Left hindlimb (tissue), 1 donor: ENCODE results near the gene RIC3.
"Not testable (repeated sequence)": the region's sequence is repeated elsewhere in the genome, so short reads cannot be mapped to it uniquely, and the experiment has no call there.

Experiments used
- DNase-seq: peaks from one replicate; pipeline ENCODE4 v3.0.0-alpha.2; 2018

The RIC3 gene

GRCh38 chr11:8186429-8186828, 17.6 kb upstream of the RIC3 start:
- DNase-seq, result no peak

DNA sequence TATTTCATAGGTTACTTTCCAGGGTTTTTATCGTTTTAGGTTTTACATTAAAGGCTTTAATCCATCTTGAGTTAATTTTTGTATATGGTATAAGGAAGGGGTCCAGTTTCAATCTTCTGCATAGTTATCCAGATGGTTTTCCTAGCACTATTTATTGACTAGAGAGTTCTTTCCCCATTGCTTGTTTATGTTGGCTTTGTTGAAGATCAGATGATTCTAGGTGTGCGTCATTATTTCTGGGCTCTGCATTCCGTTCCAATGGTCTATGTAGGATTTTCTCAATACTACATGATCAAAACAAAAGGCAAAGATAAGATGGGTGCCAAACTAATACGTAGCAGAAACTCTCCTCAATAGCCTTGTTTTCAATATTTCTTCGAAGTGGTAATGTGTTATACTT, 14.3 kb upstream of the RIC3 start:
- no peak for DNase-seq

DNA sequence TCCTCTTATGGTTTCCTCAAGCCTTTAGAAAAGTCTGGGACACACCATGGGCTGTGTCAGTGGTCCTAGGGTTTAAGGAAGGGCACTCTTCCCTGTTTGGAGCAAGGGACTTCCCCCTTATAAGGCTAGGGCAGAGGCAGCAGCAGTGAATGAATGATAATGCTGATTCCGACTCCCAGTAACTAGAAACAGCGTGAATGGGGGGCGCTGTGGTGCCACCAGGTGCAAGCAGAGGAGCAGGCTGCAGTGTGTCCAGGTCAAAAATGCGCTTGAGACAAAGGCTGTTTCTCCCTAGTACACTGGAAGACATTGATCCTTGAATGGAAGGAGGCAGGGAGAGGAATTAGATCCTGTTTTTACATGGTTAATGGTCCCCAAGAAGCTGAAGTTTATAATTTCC, 11.6 kb upstream of the RIC3 start:
- no peak for DNase-seq

DNA sequence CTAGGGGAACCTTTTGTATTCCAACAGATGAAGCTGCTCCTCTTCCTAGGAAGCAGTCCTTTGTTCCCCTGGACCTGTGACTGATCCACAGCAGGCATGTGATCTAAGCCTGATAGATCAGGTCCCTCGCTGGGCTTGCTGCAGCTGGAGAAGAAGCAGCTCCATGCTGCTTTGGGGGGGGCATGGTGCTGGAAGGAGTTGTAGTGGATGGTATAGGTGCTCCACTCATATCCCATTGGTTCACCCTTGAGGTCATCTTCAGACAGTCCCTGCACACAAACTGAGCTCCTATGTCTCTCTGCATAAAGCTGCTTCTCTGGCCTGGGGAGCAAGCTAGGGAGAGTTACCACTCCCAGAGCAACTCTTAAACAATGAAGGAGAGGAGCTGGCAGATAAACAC, 9.5 kb upstream of the RIC3 start:
- no peak for DNase-seq

DNA sequence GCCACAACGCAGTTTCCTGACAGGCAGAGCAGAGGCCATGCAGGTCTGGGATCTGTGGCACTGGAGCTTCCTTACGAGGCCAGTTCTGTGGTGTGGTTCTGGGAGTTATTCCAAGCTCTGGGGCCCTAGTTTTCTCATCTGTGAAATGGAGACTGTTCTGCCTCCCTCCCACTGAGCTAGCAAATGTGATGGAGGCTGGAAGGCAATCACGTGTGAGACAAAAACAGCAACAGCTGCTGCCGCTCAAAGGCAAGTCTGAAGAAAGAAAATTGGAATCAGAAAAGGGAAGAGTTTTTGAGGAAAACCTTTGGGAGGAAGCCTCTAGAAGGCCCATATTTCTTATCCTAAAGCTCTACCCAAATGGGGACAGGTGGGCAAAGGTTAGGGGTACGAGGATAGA, 8.3 kb upstream of the RIC3 start:
- DNase-seq, result no peak

DNA sequence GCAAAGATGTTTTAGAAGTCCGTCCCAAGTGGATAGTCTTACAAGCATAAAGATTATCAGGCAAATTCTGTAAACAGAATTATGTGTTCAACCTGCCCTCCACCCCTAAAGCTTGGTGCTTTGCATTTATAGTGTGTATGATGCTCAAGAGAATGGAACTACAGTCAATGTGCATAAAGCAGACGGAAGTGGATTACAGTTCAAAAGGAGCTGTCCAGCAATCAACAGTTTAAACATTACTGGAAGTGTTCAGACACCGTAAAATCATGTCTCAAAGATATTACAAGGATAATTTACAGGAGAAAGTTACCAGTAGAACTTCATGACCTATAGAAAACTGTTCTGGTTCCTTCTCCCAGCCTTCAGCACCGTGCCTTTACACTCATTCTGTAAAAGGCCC, 1.0 kb downstream of the RIC3 start:
- DNase-seq, result no peak

DNA sequence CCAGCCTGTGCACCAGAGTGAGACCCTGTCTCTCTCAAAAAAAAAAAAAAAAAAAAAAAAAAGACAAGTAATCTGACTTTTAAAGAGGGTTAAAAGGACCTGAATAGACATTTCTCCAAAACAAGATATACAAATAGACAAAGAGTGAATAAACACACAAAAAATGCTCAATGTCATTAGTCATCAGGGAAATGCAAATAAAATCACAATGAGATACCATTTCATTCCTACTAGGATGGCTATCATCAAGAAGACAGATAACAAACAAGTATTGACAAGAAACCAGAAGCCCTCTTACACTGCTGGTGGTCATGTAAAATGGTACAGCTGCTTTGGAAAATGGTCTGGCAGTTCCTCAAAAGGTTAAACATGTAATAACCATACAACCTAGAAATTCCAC, 4.1 kb downstream of the RIC3 start:
- no peak for DNase-seq

GRCh38 chr11:8161627-8162304, 7.1 kb downstream of the RIC3 start:
- DNase-seq, result not testable (repeated sequence)

DNA sequence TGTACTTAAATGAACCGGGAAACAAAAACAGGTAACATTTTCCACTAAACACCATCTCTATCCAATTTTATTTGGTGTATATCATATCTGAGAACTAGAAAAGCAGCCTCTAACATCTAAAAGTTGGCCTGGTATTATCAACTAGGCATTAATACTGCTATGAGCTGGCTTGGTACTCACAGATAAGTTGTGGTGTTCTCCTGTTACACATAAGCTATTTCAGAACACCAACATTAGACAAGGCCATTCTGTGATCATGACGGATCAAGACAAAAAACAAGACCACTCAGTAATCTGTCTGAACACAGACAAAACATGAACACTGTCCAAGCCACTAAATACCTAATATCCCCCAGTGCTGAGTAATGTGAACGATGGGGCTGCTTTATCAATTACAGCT, 11.9 kb downstream of the RIC3 start:
- no peak for DNase-seq

GRCh38 chr11:8149726-8150125, 19.1 kb downstream of the RIC3 start:
- no peak for DNase-seq

- no peak for DNase-seq
These were observed 30.3 kb downstream of the RIC3 start for GRCh38 chr11:8138526-8138925.

- DNase-seq, result no peak
These were observed 41.4 kb downstream of the RIC3 start for GRCh38 chr11:8127447-8127846.

DNA sequence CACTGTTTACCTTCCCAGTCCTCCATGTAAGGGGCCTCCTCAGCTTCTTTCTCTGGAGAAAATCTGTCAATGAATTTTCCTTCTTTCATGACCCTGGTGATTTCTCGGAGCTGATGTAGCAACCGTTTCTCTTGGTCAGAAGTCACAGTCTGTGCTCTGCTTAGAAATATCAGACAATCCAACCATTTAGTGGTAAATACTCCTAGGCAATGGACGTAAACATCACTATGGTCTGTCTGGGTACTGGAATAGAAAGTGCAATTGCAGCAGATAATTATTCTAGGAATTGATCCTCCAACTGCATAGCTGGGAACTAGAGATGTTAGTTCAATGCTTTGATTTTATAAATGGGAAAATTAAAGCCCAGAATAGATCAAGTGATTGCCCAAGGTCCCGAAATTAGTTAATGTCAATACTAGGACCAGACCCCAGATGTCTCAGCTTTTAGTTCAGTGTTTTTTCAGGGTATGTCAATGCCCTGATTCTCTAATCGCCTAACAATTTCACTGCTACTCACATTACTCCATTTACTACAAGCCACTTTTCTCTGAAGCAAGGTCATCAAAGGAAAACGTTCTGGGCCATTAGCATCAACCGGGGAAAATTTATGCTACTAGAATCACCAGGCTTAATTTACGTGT, 42.1 kb downstream of the RIC3 start:
- no peak for DNase-seq

- DNase-seq, result no peak
These were observed 46.6 kb downstream of the RIC3 start for GRCh38 chr11:8122173-8122764.

DNA sequence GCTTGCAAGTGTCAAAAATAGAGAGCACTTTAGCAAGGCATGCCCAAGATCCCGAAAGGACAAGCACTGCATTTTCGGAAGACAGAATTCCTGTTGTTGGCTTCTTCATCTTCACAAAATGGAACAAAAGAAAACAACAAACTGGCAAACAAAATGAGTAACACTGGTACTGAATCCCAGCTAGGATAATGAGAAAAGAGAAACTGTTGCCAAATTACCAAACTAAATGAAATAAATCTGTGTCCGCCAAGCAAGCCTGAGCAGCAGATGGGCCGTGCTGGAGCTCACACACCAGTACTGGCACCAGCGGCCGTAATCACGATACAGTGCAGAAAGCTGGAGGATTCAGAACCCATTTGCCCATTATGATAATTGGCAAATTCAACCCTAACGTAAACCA, 57.2 kb downstream of the RIC3 start:
- no peak for DNase-seq

GRCh38 chr11:8110396-8110795, 58.4 kb downstream of the RIC3 start:
- no peak for DNase-seq

DNA sequence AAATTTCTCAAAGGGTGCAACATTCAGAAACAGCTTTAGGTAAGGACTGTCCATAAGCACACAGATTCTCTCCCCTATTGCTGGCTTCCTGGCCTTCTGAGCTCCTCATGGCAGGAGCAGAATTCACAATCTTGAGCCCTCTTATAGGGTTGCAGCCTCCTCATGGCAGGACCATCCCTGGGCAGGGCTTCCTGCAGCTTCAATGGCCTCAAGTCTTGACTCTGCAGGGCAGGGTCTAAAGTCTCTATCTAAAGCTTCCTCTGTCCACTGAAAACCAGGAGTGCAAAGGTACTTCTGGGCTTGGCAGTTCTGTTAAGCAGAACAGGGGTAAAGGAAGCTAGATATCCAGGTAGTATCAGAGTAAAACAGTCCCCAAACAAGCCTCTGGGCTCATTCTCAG, 59.1 kb downstream of the RIC3 start:
- no peak for DNase-seq

- DNase-seq, result no peak
These were observed 60.4 kb downstream of the RIC3 start for GRCh38 chr11:8108421-8108820.

- DNase-seq, result no peak
These were observed 61.2 kb downstream of the RIC3 start for GRCh38 chr11:8107642-8108041.

GRCh38 chr11:8106679-8107078, 62.1 kb downstream of the RIC3 start:
- no peak for DNase-seq

DNA sequence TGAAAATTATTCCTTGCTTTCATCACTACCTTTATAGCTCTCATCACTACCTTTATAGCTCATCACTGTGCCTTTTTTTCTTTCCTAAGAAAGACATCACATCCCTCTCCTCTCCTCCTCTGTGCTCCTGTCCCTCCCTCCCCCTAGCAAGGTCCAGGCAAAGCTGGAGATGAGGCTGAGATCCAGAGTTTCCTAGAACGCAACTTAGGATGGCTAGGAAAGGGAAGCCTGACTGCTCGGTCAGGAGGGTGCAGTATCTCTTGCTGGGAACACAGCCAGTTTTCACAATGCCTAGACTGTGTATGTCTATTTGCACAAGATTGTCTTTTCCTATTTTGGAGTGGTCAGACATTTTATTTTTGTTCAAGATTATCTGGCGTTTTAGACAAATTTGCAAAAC, 63.2 kb downstream of the RIC3 start:
- DNase-seq, result no peak

GRCh38 chr11:8105133-8105532, 63.7 kb downstream of the RIC3 start:
- DNase-seq, result no peak

DNA sequence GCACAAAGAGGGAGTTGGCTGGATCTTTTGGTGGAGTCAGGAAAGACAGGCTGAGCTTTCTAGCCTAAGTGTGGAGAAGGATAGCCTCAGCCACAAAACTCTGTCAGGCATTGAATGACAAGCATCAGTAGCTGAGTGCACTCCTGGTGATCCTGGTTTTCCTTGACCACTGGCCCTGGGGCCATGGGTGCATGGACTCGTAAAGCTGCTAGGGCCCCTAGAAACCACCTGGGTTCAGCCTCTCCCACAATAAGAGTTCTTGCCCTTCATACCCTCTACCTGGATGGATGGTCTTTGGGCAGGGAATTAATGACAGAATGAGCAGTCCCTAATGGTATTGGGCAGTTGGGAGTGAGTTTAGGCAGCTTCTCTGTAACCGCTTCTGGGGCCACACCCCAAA, 64.9 kb downstream of the RIC3 start:
- no peak for DNase-seq

- DNase-seq, result no peak
These were observed 65.9 kb downstream of the RIC3 start for GRCh38 chr11:8102965-8103364.
